CD14-positive monocyte (primary cell): Measurements from ENCODE around the gene MAP6. TPM values are rescaled to one million over a fixed set of nuclear protein-coding genes. Genes with fewer than 3 reads are reported as not detected.

Experiments used
- DNase-seq, 3 donors: peaks; one replicate each; pipeline ENCODE4 v3.0.0-alpha.2; 2011 to 2022
- H2AFZ ChIP-seq: 2 replicates; pipeline ENCODE4 v1.6.0; 2012; ENCODE audit warnings: mild to moderate bottlenecking, low read depth, low read length, inconsistent platforms; ENCODE audit not compliant: insufficient read depth, poor library complexity, severe bottlenecking
- H3K27ac ChIP-seq, 2 donors: 1 replicate in 1 of 2; 2 replicates in 1 of 2; pipeline ENCODE4 v1.5.1; 2012 to 2013; ENCODE audit warnings: low read length in 2 of 2, control low read depth in 1 of 2, inconsistent platforms in 1 of 2, low read depth in 1 of 2, mild to moderate bottlenecking in 1 of 2
- H3K27me3 ChIP-seq, 2 donors: one replicate each; pipeline versions ENCODE4 v1.6.0 to v1.6.1; 2011 to 2013; ENCODE audit warnings: low read length in 2 of 2; ENCODE audit not compliant: control insufficient read depth in 2 of 2, insufficient read depth in 2 of 2
- H3K36me3 ChIP-seq, 2 donors: replicated peaks in 1 of 2; 1 replicate in 1 of 2; 2 replicates in 1 of 2; pipeline versions ENCODE4 v1.5.1 to v1.6.1; 2012 to 2013; ENCODE audit warnings: low read length in 2 of 2, control low read depth in 1 of 2, inconsistent platforms in 1 of 2, mild to moderate bottlenecking in 1 of 2; ENCODE audit not compliant: insufficient read depth in 2 of 2, control insufficient read depth in 1 of 2
- H3K4me1 ChIP-seq, 2 donors: 1 replicate in 1 of 2; 2 replicates in 1 of 2; pipeline versions ENCODE4 v1.5.1 to v1.6.1; 2012 to 2013; ENCODE audit warnings: low read length in 2 of 2, control low read depth in 1 of 2, inconsistent platforms in 1 of 2, mild to moderate bottlenecking in 1 of 2, moderate library complexity in 1 of 2; ENCODE audit not compliant: insufficient read depth in 2 of 2, control insufficient read depth in 1 of 2
- H3K4me2 ChIP-seq: replicated peaks from 2 replicates; pipeline ENCODE3; 2012; ENCODE audit warnings: low read length, moderate library complexity, mild to moderate bottlenecking; ENCODE audit not compliant: poor library complexity, severe bottlenecking; ENCODE audit errors: extremely low read depth
- H3K4me3 ChIP-seq, 3 experiments: fragments of 200-600 bp in 1 of 3; sonication (generic) in 1 of 3; replicated peaks in 1 of 3; 1 replicate in 2 of 3; 2 replicates in 1 of 3; pipeline ENCODE4 v1.5.1; 2011 to 2013; ENCODE audit warnings: low read length in 3 of 3, mild to moderate bottlenecking in 3 of 3, control low read depth in 2 of 3, low read depth in 2 of 3, inconsistent platforms in 1 of 3, moderate library complexity in 1 of 3
- H3K79me2 ChIP-seq: 2 replicates; pipeline ENCODE4 v1.6.0; 2012; ENCODE audit warnings: mild to moderate bottlenecking, control low read depth, inconsistent platforms, low read length, moderate library complexity; ENCODE audit not compliant: insufficient read depth
- H3K9ac ChIP-seq: 2 replicates; pipeline ENCODE4 v1.6.0; 2017; ENCODE audit warnings: low read length, mild to moderate bottlenecking; ENCODE audit not compliant: insufficient read depth, poor library complexity, severe bottlenecking
- H3K9me3 ChIP-seq, 2 donors: replicated peaks in 1 of 2; 1 replicate in 1 of 2; 2 replicates in 1 of 2; pipeline versions ENCODE4 v1.5.1 to v1.6.1; 2012 to 2013; ENCODE audit warnings: low read length in 2 of 2, control low read depth in 1 of 2; ENCODE audit not compliant: control insufficient read depth in 1 of 2, insufficient read depth in 1 of 2
- H4K20me1 ChIP-seq: 2 replicates; pipeline ENCODE4 v1.6.0; 2012; ENCODE audit warnings: mild to moderate bottlenecking, low read length, control low read depth, moderate library complexity; ENCODE audit not compliant: insufficient read depth
- H3K27ac Mint-ChIP-seq, 7 donors: one replicate each; pipeline ENCODE4 v1.8.0; 2020; ENCODE audit warnings: mild to moderate bottlenecking in 7 of 7, mixed read lengths in 7 of 7, moderate library complexity in 6 of 7, inconsistent platforms in 2 of 7
- H3K27me3 Mint-ChIP-seq, 3 donors: one replicate each; pipeline ENCODE4 v1.8.0; 2021 to 2022; ENCODE audit warnings: low read depth in 3 of 3, mild to moderate bottlenecking in 3 of 3, mixed read lengths in 3 of 3, moderate library complexity in 3 of 3, inconsistent platforms in 1 of 3
- H3K36me3 Mint-ChIP-seq, 2 donors: one replicate each; pipeline ENCODE4 v1.8.0; 2020; ENCODE audit warnings: mixed read lengths in 2 of 2, inconsistent platforms in 1 of 2, mild to moderate bottlenecking in 1 of 2
- H3K4me1 Mint-ChIP-seq: one replicate; pipeline ENCODE4 v1.8.0; 2020; ENCODE audit warnings: mild to moderate bottlenecking, mixed read lengths
- H3K4me3 Mint-ChIP-seq, 2 donors: one replicate each; pipeline ENCODE4 v1.8.0; 2020; ENCODE audit warnings: mild to moderate bottlenecking in 2 of 2, mixed read lengths in 2 of 2, moderate library complexity in 1 of 2
- H3K9me3 Mint-ChIP-seq, 7 donors: one replicate each; pipeline ENCODE4 v1.8.0; 2020 to 2022; ENCODE audit warnings: mixed read lengths in 7 of 7, mild to moderate bottlenecking in 6 of 7, moderate library complexity in 6 of 7, inconsistent platforms in 2 of 7
- WGBS: methylation state at CpG from one replicate; pipeline ENCODE4 v1.1.5; 2013; ENCODE audit warnings: missing lambda C conversion rate; ENCODE audit not compliant: insufficient coverage; 5-methylcytosine and 5-hydroxymethylcytosine counted together
- intact Hi-C, 2 donors: fragments of 100-400 bp; cut with micrococcal nuclease; formaldehyde crosslinking; loops; one replicate each; pipeline versions ENCODE4 v1.15.0 to v1.15.1; 2023
- polyA plus RNA-seq, 3 donors: library from polyadenylated mRNA; depleted of rRNA in 1 of 3; unstranded in 2 of 3; stranded (reverse) in 1 of 3; fragments of 300-500 nt in 2 of 3; fragments of >200 nt in 1 of 3; fragmentation: Illumina TruSeq in 2 of 3; gene quantifications; 1 replicate in 2 of 3; 2 replicates in 1 of 3; pipeline ENCODE4 v1.2.3, GENCODE V29; 2012 to 2021
- TF ChIP-seq, protein P1 (sequence below): fragments of 200-600 bp; IDR thresholded peaks from one replicate; pipeline ENCODE4 v1.8.0; 2022; ENCODE audit warnings: antibody characterized with exemption, mild to moderate bottlenecking

The MAP6 gene
- polyA plus RNA-seq, 3 donors, result not detected

DNA sequence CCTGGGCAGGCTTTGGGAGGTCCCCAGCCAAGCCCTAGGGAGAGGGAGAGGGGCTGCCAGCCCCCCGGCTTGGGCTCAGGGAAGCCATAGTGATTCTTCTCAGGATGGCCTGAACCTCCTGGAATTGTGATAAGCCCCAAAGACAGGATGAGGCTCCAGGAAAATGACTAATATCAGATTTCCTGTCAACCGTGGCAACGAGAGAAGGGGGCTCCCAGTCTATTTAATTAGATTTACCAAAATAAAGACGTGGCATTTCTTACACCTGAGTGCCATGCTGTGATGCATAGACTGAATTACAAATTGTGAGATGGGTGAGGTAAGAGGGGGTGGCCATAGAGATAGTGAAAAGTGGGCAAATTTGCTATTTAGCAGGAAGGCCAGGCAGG is 86.3 kb downstream of the MAP6 start:
- intact Hi-C loops, result no loop called here
- WGBS, result 44% methylated on average over 1 of the region's 4 CpGs
- Mint-ChIP-seq H3K9me3 (peaks cover 0 to 2% (median 0%) of the 10 kb centered on the region in 7 donors), H3K27me3 (peaks cover 17 to 30% (median 22%) of the 10 kb centered on the region in 3 donors), H3K4me1 (peaks cover 15% of the 10 kb centered on the region), H3K27ac (peak overlapping the region in 1 of 7 donors; percentile 10), H3K4me3 (peak overlapping the region; percentile 86 to 95), H3K36me3 (no peaks in the 10 kb centered on the region)
- no peak for DNase-seq
- Histone ChIP-seq H3K79me2 (no peaks in the 10 kb centered on the region), H4K20me1 (no peaks in the 10 kb centered on the region), H3K36me3 (no peaks in the 10 kb centered on the region), H3K9me3 (no peaks in the 10 kb centered on the region), H3K4me2 (peak overlapping the region; percentile 95), H2AFZ (peak overlapping the region; percentile 99), H3K27ac (peak overlapping the region in 1 of 2 donors; percentile 77), H3K4me1 (peaks cover 13 to 24% of the 10 kb centered on the region in 2 donors), H3K9ac (peak overlapping the region; percentile 80), H3K4me3 (peak overlapping the region; percentile 78 to 92 (median 81)), H3K27me3 (no peaks in the 10 kb centered on the region)
- TF ChIP-seq, protein P1, sequence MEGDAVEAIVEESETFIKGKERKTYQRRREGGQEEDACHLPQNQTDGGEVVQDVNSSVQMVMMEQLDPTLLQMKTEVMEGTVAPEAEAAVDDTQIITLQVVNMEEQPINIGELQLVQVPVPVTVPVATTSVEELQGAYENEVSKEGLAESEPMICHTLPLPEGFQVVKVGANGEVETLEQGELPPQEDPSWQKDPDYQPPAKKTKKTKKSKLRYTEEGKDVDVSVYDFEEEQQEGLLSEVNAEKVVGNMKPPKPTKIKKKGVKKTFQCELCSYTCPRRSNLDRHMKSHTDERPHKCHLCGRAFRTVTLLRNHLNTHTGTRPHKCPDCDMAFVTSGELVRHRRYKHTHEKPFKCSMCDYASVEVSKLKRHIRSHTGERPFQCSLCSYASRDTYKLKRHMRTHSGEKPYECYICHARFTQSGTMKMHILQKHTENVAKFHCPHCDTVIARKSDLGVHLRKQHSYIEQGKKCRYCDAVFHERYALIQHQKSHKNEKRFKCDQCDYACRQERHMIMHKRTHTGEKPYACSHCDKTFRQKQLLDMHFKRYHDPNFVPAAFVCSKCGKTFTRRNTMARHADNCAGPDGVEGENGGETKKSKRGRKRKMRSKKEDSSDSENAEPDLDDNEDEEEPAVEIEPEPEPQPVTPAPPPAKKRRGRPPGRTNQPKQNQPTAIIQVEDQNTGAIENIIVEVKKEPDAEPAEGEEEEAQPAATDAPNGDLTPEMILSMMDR, result no peak

DNA sequence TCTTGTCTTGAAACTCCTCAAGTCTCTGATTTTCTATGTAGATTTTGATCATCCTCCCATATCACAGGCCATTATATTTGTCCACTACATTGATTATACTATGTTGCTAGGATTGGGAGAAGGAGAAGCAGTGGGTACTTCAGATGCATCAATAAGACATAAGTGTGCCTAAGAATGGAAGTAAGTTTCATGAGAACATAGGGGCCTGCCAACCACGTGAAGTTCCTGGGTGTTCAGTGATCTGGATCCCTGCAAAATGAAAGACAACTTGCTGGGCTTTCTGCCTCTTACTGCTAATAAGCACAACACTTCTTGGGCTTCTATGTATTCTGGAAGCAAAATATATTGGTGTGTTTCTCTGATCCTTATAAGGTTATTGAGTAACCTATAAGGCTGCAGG is 89.0 kb downstream of the MAP6 start:
- Mint-ChIP-seq H3K27ac (no peak overlapping the region), H3K9me3 (peaks cover 3 to 11% (median 5%) of the 10 kb centered on the region in 7 donors), H3K4me1 (peaks cover 33% of the 10 kb centered on the region), H3K4me3 (no peak overlapping the region), H3K27me3 (peaks cover 13 to 35% (median 24%) of the 10 kb centered on the region in 3 donors), H3K36me3 (no peaks in the 10 kb centered on the region)
- WGBS, result no CpG with 5 or more reads among the region's 1 CpG
- Histone ChIP-seq H4K20me1 (no peaks in the 10 kb centered on the region), H3K9me3 (peaks cover 0 to 3% of the 10 kb centered on the region in 2 donors), H3K4me3 (no peak overlapping the region), H3K27me3 (no peaks in the 10 kb centered on the region), H3K36me3 (no peaks in the 10 kb centered on the region), H3K9ac (no peak overlapping the region), H3K4me1 (peaks cover 30 to 37% of the 10 kb centered on the region in 2 donors), H3K27ac (no peak overlapping the region), H2AFZ (no peak overlapping the region), H3K4me2 (no peak overlapping the region), H3K79me2 (no peaks in the 10 kb centered on the region)
- intact Hi-C loops, result no loop called here
- TF ChIP-seq, protein P1, result no peak
- no peak for DNase-seq
